Kidney epithelial cell (primary cell): ENCODE measurements around the gene CSF1R. TPM values are rescaled to one million over a fixed set of nuclear protein-coding genes. Genes with fewer than 3 reads are reported as not detected.

Source experiments
- DNase-seq: peaks from one replicate; pipeline ENCODE4 v3.0.0-alpha.2; 2010; ENCODE audit warnings: low read depth
- H3K27me3 ChIP-seq: 2 replicates; pipeline ENCODE4 v1.6.0; 2011; ENCODE audit warnings: low read length; ENCODE audit not compliant: control insufficient read depth, insufficient read depth
- H3K36me3 ChIP-seq: 2 replicates; pipeline ENCODE4 v1.5.1; 2011; ENCODE audit warnings: low read length; ENCODE audit not compliant: control insufficient read depth, insufficient read depth
- H3K4me3 ChIP-seq: 2 replicates; pipeline ENCODE4 v1.5.1; 2011; ENCODE audit warnings: low read depth, mild to moderate bottlenecking, control low read depth, low read length
- CTCF ChIP-seq: IDR thresholded peaks from 2 replicates; pipeline ENCODE4 v1.5.1; 2011; ENCODE audit warnings: mild to moderate bottlenecking, moderate library complexity, low read length, control low read depth, inconsistent platforms; ENCODE audit not compliant: insufficient read depth, poor library complexity, severe bottlenecking
- total RNA-seq: library from RNA; depleted of rRNA; stranded (reverse); fragments of >200 nt; gene quantifications from 2 replicates; pipeline ENCODE4 v1.2.3, GENCODE V29; 2015

CSF1R gene
- total RNA-seq, 1 donor from 2014 or later: 0.75 TPM

GRCh38 chr5:150068472-150068871, 17.9 kb downstream of the CSF1R start:
- no peak for TF ChIP-seq CTCF
- no peak overlapping the region for H3K4me3 ChIP-seq
- no peaks in the 10 kb centered on the region for H3K27me3 ChIP-seq
- H3K36me3 ChIP-seq: no peaks in the 10 kb centered on the region
- no peak for DNase-seq

- H3K4me3 ChIP-seq: no peak overlapping the region
- no peaks in the 10 kb centered on the region for H3K27me3 ChIP-seq
- no peak for TF ChIP-seq CTCF
- no peaks in the 10 kb centered on the region for H3K36me3 ChIP-seq
- DNase-seq: no peak
Observed at GRCh38 chr5:150068071-150068470, 18.3 kb downstream of the CSF1R start.

- no peak for DNase-seq
- H3K4me3 ChIP-seq: no peak overlapping the region
- H3K27me3 ChIP-seq: no peaks in the 10 kb centered on the region
- H3K36me3 ChIP-seq: no peaks in the 10 kb centered on the region
- TF ChIP-seq CTCF: no peak
Observed at GRCh38 chr5:150067405-150067960, 18.9 kb downstream of the CSF1R start.

DNA sequence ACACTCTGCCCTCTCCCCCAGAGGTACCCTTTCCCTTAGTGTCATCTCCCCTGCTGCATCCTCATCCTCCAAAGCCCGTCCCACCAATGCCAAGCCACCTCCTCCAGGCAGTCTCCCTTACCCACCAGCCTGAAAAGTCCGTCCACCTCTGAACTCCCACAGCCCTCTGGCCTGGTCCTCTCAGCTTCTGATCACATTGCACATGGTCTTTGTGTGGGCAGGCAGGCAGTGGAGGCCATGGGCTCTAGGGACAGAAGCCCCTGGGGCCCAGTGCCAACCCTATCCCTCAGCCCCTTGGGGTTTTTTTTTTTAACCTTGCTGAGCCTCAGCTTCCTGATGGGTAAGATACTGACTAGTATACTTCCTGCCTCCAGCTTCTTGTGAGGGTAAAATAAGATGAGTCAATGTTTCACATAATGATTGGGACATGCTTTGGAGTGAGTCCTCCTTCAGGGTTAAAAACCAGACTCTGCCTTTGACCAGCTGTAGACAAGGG, 19.4 kb downstream of the CSF1R start:
- peak; percentile 49 for DNase-seq
- H3K27me3 ChIP-seq: no peaks in the 10 kb centered on the region
- H3K4me3 ChIP-seq: no peak overlapping the region
- H3K36me3 ChIP-seq: no peaks in the 10 kb centered on the region
- no peak for TF ChIP-seq CTCF

- DNase-seq: no peak
- Histone ChIP-seq H3K36me3 (no peaks in the 10 kb centered on the region), H3K27me3 (no peaks in the 10 kb centered on the region), H3K4me3 (no peak overlapping the region)
- no peak for TF ChIP-seq CTCF
Observed at GRCh38 chr5:150066436-150066835, 19.9 kb downstream of the CSF1R start.

GRCh38 chr5:150065886-150066285, 20.5 kb downstream of the CSF1R start:
- Histone ChIP-seq H3K4me3 (no peak overlapping the region), H3K36me3 (no peaks in the 10 kb centered on the region), H3K27me3 (no peaks in the 10 kb centered on the region)
- no peak for TF ChIP-seq CTCF
- DNase-seq: no peak
